HFFc6 (cell line): ENCODE results near the gene TUBGCP6. TPM values are rescaled to one million over a fixed set of nuclear protein-coding genes. Genes with fewer than 3 reads are reported as not detected.
A peak's percentile ranks its signal among the peaks of the same experiment; 100 is the strongest.

Experiments used
- DNase-seq: peaks from one replicate; pipeline ENCODE4 v3.0.0-alpha.2; 2018
- H3K27ac Mint-ChIP-seq: 2 replicates; pipeline ENCODE4 v1.8.0; 2020; ENCODE audit warnings: mild to moderate bottlenecking, mixed read lengths
- H3K27me3 Mint-ChIP-seq: 2 replicates; pipeline ENCODE4 v1.8.0; 2021; ENCODE audit warnings: mild to moderate bottlenecking, moderate library complexity, mixed read lengths; ENCODE audit not compliant: insufficient read depth
- H3K36me3 Mint-ChIP-seq: 2 replicates; pipeline ENCODE4 v1.8.0; 2021; ENCODE audit warnings: low read depth, mixed read lengths
- H3K4me1 Mint-ChIP-seq: 2 replicates; pipeline ENCODE4 v1.8.0; 2020; ENCODE audit warnings: low read depth, mixed read lengths
- H3K4me3 Mint-ChIP-seq: 2 replicates; pipeline ENCODE4 v1.8.0; 2020; ENCODE audit warnings: mild to moderate bottlenecking, moderate library complexity, mixed read lengths
- H3K9me3 Mint-ChIP-seq: 2 replicates; pipeline ENCODE4 v1.8.0; 2020; ENCODE audit warnings: mild to moderate bottlenecking, mixed read lengths
- total RNA-seq, 6 experiments: library from RNA; stranded (reverse); fragmentation: NEBNext Ultra II Directional; extraction: Animal tissue kit (Norgen Biotek cat#: 25700); gene quantifications; 2 replicates in 1 of 6; 3 replicates in 5 of 6; pipeline ENCODE4 v1.2.3, GENCODE V29; 2021
- TF ChIP-seq, protein P1 (sequence below): fragments of 200-600 bp; sonication (generic); IDR thresholded peaks from 2 replicates; pipeline ENCODE4 v1.5.0; 2021; ENCODE audit warnings: antibody characterized with exemption, mild to moderate bottlenecking

TUBGCP6 gene
- total RNA-seq, 6 experiments from 2014 or later: 20.1 to 26.8 (median 21.7) TPM

- TF ChIP-seq, protein P1, sequence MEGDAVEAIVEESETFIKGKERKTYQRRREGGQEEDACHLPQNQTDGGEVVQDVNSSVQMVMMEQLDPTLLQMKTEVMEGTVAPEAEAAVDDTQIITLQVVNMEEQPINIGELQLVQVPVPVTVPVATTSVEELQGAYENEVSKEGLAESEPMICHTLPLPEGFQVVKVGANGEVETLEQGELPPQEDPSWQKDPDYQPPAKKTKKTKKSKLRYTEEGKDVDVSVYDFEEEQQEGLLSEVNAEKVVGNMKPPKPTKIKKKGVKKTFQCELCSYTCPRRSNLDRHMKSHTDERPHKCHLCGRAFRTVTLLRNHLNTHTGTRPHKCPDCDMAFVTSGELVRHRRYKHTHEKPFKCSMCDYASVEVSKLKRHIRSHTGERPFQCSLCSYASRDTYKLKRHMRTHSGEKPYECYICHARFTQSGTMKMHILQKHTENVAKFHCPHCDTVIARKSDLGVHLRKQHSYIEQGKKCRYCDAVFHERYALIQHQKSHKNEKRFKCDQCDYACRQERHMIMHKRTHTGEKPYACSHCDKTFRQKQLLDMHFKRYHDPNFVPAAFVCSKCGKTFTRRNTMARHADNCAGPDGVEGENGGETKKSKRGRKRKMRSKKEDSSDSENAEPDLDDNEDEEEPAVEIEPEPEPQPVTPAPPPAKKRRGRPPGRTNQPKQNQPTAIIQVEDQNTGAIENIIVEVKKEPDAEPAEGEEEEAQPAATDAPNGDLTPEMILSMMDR: peak; percentile 50
- peaks cover 39% of the 10 kb centered on the region for H3K4me1 Mint-ChIP-seq
- no peaks in the 10 kb centered on the region; the same call in 1 of the 2 replicates for H3K9me3 Mint-ChIP-seq
- peaks cover 18% of the 10 kb centered on the region for H3K36me3 Mint-ChIP-seq
- peak overlapping the region; percentile 89; the same call in 1 of the 2 replicates for H3K4me3 Mint-ChIP-seq
- no peak for DNase-seq
- H3K27ac Mint-ChIP-seq: peak overlapping the region; percentile 85
- peaks cover 11% of the 10 kb centered on the region for H3K27me3 Mint-ChIP-seq
Observed at GRCh38 chr22:50246242-50247175, 1.7 kb upstream of the TUBGCP6 start.

GRCh38 chr22:50245214-50246072, 620 bp upstream of the TUBGCP6 start:
- Mint-ChIP-seq H3K4me3 (peak overlapping the region; percentile 89), H3K36me3 (peaks cover 18% of the 10 kb centered on the region), H3K27ac (peak overlapping the region; percentile 92), H3K9me3 (no peaks in the 10 kb centered on the region; the same call in 1 of the 2 replicates), H3K27me3 (peaks cover 11% of the 10 kb centered on the region), H3K4me1 (peaks cover 46% of the 10 kb centered on the region)
- no peak for DNase-seq
- TF ChIP-seq, protein P1: no peak

- no peak for DNase-seq
- H3K4me3 Mint-ChIP-seq: peak overlapping the region; percentile 89
- H3K27ac Mint-ChIP-seq: peak overlapping the region; percentile 92
- peaks cover 11% of the 10 kb centered on the region for H3K27me3 Mint-ChIP-seq
- H3K9me3 Mint-ChIP-seq: no peaks in the 10 kb centered on the region; the same call in 1 of the 2 replicates
- H3K36me3 Mint-ChIP-seq: peaks cover 18% of the 10 kb centered on the region
- TF ChIP-seq, protein P1: no peak
- H3K4me1 Mint-ChIP-seq: peaks cover 41% of the 10 kb centered on the region
Observed at GRCh38 chr22:50243685-50244419, 971 bp downstream of the TUBGCP6 start.

DNA sequence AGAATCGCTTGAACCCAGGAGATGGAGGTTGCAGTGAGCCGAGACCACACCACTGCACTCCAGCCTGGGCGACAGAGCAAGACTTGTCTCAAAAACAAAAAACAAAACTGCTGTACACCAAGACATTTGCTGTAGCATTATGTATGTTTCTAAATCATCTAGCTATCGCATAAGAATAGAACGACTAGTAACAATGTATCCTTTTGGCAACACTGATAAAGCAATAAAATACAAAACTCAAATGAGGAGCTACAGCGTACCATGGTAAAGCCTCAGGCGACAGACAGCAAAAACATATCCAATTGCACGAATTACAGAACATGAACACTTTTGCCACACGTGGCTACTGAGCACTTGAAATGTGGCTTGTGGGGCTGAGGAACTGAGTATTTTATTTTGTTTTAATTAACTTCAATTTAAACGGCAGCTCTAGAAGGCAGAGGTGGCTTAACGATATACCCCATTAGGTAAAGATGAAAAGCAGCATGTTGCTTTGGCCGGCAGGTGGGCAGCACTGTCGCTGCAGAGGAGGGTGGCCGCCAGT, 2.3 kb downstream of the TUBGCP6 start:
- TF ChIP-seq, protein P1: no peak
- peaks cover 18% of the 10 kb centered on the region for H3K36me3 Mint-ChIP-seq
- DNase-seq: no peak
- H3K4me1 Mint-ChIP-seq: peaks cover 35% of the 10 kb centered on the region
- H3K4me3 Mint-ChIP-seq: peak overlapping the region; percentile 89
- H3K9me3 Mint-ChIP-seq: no peaks in the 10 kb centered on the region; the same call in 1 of the 2 replicates
- H3K27ac Mint-ChIP-seq: peak overlapping the region; percentile 46; the same call in 1 of the 2 replicates
- peaks cover 8% of the 10 kb centered on the region for H3K27me3 Mint-ChIP-seq
